IMR-90 (cell line): ENCODE results near the gene SFXN2. TPM values are rescaled to one million over a fixed set of nuclear protein-coding genes. Genes with fewer than 3 reads are reported as not detected.
"Not testable (repeated sequence)": the region's sequence is repeated elsewhere in the genome, so short reads cannot be mapped to it uniquely, and the experiment has no call there.

Source experiments
- ATAC-seq: fragments of 200-7000 bp; cut with Tn5 transposase; 2 replicates; pipeline ENCODE4 v1.9.1; 2020; ENCODE audit warnings: low read depth, mild to moderate bottlenecking, moderate library complexity
- BruUV-seq: library from RNA; stranded (reverse); fragments of 400-500 nt; replicated peaks from 2 replicates; lab custom pipeline; 2021; lab: Mats Ljungman, UMichigan
- CTCF ChIA-PET: fragments of 300-600 bp; formaldehyde crosslinking; extraction: SDS; loops from one replicate; lab custom pipeline; 2021; ENCODE audit warnings: antibody characterized with exemption; lab: Yijun Ruan, JAX
- POLR2A ChIA-PET: fragments of 300-600 bp; sonication (Branson Sonifier 250); formaldehyde crosslinking; loops from one replicate; lab custom pipeline; 2022; ENCODE audit warnings: antibody characterized with exemption; ENCODE audit not compliant: unreplicated experiment; lab: Charles Lee
- DNase-seq: peaks from one replicate; pipeline ENCODE4 v3.0.0; 2013
- H2AFZ ChIP-seq: replicated peaks from 2 replicates; pipeline ENCODE3; 2013; ENCODE audit warnings: low read length, mild to moderate bottlenecking; ENCODE audit not compliant: poor library complexity
- H2AK5ac ChIP-seq: 2 replicates; pipeline ENCODE4 v1.6.1; 2013; ENCODE audit warnings: low read depth, low read length, inconsistent platforms
- H2AK9ac ChIP-seq: replicated peaks from 2 replicates; pipeline ENCODE3; 2013; ENCODE audit warnings: mild to moderate bottlenecking, low read depth, low read length, moderate library complexity; ENCODE audit not compliant: poor library complexity
- H2BK120ac ChIP-seq: 2 replicates; pipeline ENCODE4 v1.6.1; 2013; ENCODE audit warnings: low read depth, low read length, inconsistent platforms
- H2BK15ac ChIP-seq: 3 replicates; pipeline ENCODE4 v1.6.1; 2013; ENCODE audit warnings: low read depth, low read length, inconsistent platforms
- H2BK20ac ChIP-seq: 2 replicates; pipeline ENCODE4 v1.6.1; 2013; ENCODE audit warnings: low read depth, mild to moderate bottlenecking, inconsistent platforms, low read length, moderate library complexity
- H2BK5ac ChIP-seq: 2 replicates; pipeline ENCODE4 v1.6.1; 2013; ENCODE audit warnings: mild to moderate bottlenecking, low read depth, low read length, inconsistent platforms; ENCODE audit not compliant: poor library complexity, severe bottlenecking
- H3K14ac ChIP-seq: replicated peaks from 2 replicates; pipeline ENCODE4 v1.6.1; 2013; ENCODE audit warnings: low read depth, low read length, inconsistent platforms
- H3K18ac ChIP-seq: 2 replicates; pipeline ENCODE4 v1.6.1; 2013; ENCODE audit warnings: low read depth, low read length, control low read depth
- H3K23ac ChIP-seq: 2 replicates; pipeline ENCODE4 v1.6.1; 2013; ENCODE audit warnings: low read depth, low read length, inconsistent platforms
- H3K27ac ChIP-seq: 2 replicates; pipeline ENCODE4 v1.5.1; 2013; ENCODE audit warnings: mild to moderate bottlenecking, control low read depth, low read length; ENCODE audit not compliant: insufficient read depth
- H3K27me3 ChIP-seq: 2 replicates; pipeline ENCODE4 v1.6.1; 2013; ENCODE audit warnings: low read length; ENCODE audit not compliant: control insufficient read depth, insufficient read depth
- H3K36me3 ChIP-seq: 2 replicates; pipeline ENCODE4 v1.6.1; 2013; ENCODE audit warnings: low read length, mixed read lengths; ENCODE audit not compliant: control insufficient read depth, insufficient read depth
- H3K4ac ChIP-seq: 2 replicates; pipeline ENCODE4 v1.6.1; 2013; ENCODE audit warnings: low read depth, low read length, inconsistent platforms
- H3K4me1 ChIP-seq: 2 replicates; pipeline ENCODE4 v1.6.1; 2013; ENCODE audit warnings: low read length, mixed read lengths; ENCODE audit not compliant: control insufficient read depth, insufficient read depth
- H3K4me2 ChIP-seq: 2 replicates; pipeline ENCODE4 v1.6.1; 2013; ENCODE audit warnings: low read depth, mild to moderate bottlenecking, control low read depth, low read length, moderate library complexity
- H3K4me3 ChIP-seq: 2 replicates; pipeline ENCODE4 v1.5.1; 2013; ENCODE audit warnings: low read depth, mild to moderate bottlenecking, control low read depth, low read length, moderate library complexity; ENCODE audit not compliant: insufficient read depth
- H3K56ac ChIP-seq: 2 replicates; pipeline ENCODE4 v1.6.1; 2013; ENCODE audit warnings: low read length, inconsistent platforms; ENCODE audit not compliant: insufficient read depth; ENCODE audit errors: extremely low read depth
- H3K79me1 ChIP-seq, 2 experiments: 2 replicates each; pipeline ENCODE4 v1.6.1; 2013; ENCODE audit warnings: low read length in 2 of 2, inconsistent platforms in 1 of 2, low read depth in 1 of 2
- H3K9ac ChIP-seq: 2 replicates; pipeline ENCODE4 v1.6.1; 2013; ENCODE audit warnings: low read depth, low read length, control low read depth
- H3K9me1 ChIP-seq: 2 replicates; pipeline ENCODE4 v1.6.1; 2013; ENCODE audit warnings: low read length, inconsistent platforms; ENCODE audit not compliant: insufficient read depth
- H3K9me3 ChIP-seq: 2 replicates; pipeline ENCODE4 v1.6.1; 2013; ENCODE audit warnings: low read length; ENCODE audit not compliant: control insufficient read depth, insufficient read depth
- H4K20me1 ChIP-seq: 2 replicates; pipeline ENCODE4 v1.6.1; 2013; ENCODE audit warnings: low read length, inconsistent platforms; ENCODE audit not compliant: insufficient read depth
- H4K5ac ChIP-seq: 2 replicates; pipeline ENCODE4 v1.6.1; 2013; ENCODE audit warnings: mild to moderate bottlenecking, low read depth, low read length, control low read depth
- H4K8ac ChIP-seq, 2 experiments: 2 replicates each; pipeline ENCODE4 v1.6.1; 2013; ENCODE audit warnings: low read depth in 2 of 2, low read length in 2 of 2, control low read depth in 1 of 2, inconsistent platforms in 1 of 2
- H4K91ac ChIP-seq: 2 replicates; pipeline ENCODE4 v1.6.1; 2013; ENCODE audit warnings: low read depth, low read length, inconsistent platforms; ENCODE audit not compliant: insufficient read depth
- WGBS, 2 experiments: methylation state at CpG; one replicate each; pipeline versions ENCODE4 v1.1.5 to v1.1.7; 2013; ENCODE audit warnings: missing lambda C conversion rate in 2 of 2; ENCODE audit not compliant: insufficient read length in 1 of 2; ENCODE audit errors: extremely low coverage in 2 of 2; 5-methylcytosine and 5-hydroxymethylcytosine counted together
- dilution Hi-C: fragments of 300-500 bp; cut with HindIII; formaldehyde crosslinking; loops from one replicate; pipeline ENCODE4 v1.14.3; 2018; ENCODE audit warnings: low sequenced_read_pairs; ENCODE audit not compliant: unreplicated experiment
- in situ Hi-C: fragments of 300-500 bp; cut with MboI; formaldehyde crosslinking; loops from 3 replicates; pipeline ENCODE4 v1.14.3; 2019; ENCODE audit warnings: low sequenced_read_pairs, inconsistent platforms, mixed read lengths
- intact Hi-C: fragments of 100-400 bp; cut with micrococcal nuclease; formaldehyde crosslinking; loops from 2 replicates; pipeline ENCODE4 v1.10.0; 2022
- polyA plus RNA-seq, 3 experiments: library from polyadenylated mRNA; depleted of rRNA; stranded (reverse); fragments of >200 nt; gene quantifications; 2 replicates each; pipeline ENCODE4 v1.2.3, GENCODE V29; 2012; ENCODE audit warnings: low replicate concordance in 1 of 3
- total RNA-seq: library from RNA; depleted of rRNA; stranded (reverse); fragments of >200 nt; gene quantifications from 2 replicates; pipeline ENCODE4 v1.2.3, GENCODE V29; 2012

SFXN2 gene
- total and polyA plus RNA-seq, 2 of the 4 experiments (the other 2 are of a cell fraction): 6.9 to 11.7 TPM

DNA sequence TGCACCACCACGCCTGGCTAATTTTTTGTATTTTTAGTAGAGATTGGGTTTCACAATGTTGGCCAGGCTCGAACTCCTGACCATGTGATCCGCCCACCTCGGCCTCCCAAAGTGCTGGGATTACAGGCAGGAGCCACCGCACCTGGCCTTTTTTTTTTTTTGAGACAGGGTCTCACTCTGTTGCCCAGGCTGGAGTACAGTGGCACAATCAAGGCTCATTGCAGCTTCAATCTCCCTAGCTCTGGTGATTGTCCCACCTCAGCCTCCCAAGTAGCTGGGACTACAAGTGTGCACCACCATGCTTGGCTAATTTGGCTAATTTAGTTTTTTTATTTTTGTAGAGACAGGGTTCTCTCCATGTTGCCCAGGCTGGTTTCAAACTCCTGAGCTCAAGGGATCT, 27.9 kb downstream of the SFXN2 start:
- H4K20me1 ChIP-seq: peaks cover 11% of the 10 kb centered on the region; the same call in 1 of the 2 replicates
- H2AK9ac ChIP-seq, H2AFZ ChIP-seq, H3K27me3 ChIP-seq, BruUV-seq, DNase-seq, in situ Hi-C loops, H3K4me2 ChIP-seq, ATAC-seq, H4K91ac ChIP-seq, CTCF ChIA-PET, H2BK5ac ChIP-seq, H3K9me1 ChIP-seq, H3K23ac ChIP-seq, H2BK20ac ChIP-seq, H3K18ac ChIP-seq, H3K27ac ChIP-seq, H2AK5ac ChIP-seq, H3K4me3 ChIP-seq, H3K4me1 ChIP-seq, H3K14ac ChIP-seq, H2BK15ac ChIP-seq, H3K56ac ChIP-seq, dilution Hi-C loops, H3K9me3 ChIP-seq, H2BK120ac ChIP-seq, H3K4ac ChIP-seq, H3K36me3 ChIP-seq, H4K5ac ChIP-seq, POLR2A ChIA-PET, H3K9ac ChIP-seq: not testable (repeated sequence)
- WGBS, 2 experiments: 95% methylated on average over 3 of the region's 5 CpGs; no CpG with 5 or more reads in 1 of the 2 experiments
- peak overlapping the region; percentile 99 to 100; a peak in 2 of 4 replicates for H4K8ac ChIP-seq
- intact Hi-C loops: loop anchor here (5.0 kb wide), 1 partner anchor 40 kb away; no protein-coding TSS in a partner anchor
- H3K79me1 ChIP-seq: peaks cover 16 to 32% of the 10 kb centered on the region in 2 experiments
